SH-SY5Y (cell line): ENCODE data around the gene PPA1.

Experiments
- GATA2 ChIP-seq: IDR thresholded peaks from 2 replicates; pipeline ENCODE4 v1.6.1; 2011; ENCODE audit warnings: mild to moderate bottlenecking, low read depth, low read length
- GATA3 ChIP-seq: IDR thresholded peaks from 2 replicates; pipeline ENCODE4 v1.6.1; 2011; ENCODE audit warnings: low read depth, mild to moderate bottlenecking, low read length, moderate library complexity

The PPA1 gene

DNA sequence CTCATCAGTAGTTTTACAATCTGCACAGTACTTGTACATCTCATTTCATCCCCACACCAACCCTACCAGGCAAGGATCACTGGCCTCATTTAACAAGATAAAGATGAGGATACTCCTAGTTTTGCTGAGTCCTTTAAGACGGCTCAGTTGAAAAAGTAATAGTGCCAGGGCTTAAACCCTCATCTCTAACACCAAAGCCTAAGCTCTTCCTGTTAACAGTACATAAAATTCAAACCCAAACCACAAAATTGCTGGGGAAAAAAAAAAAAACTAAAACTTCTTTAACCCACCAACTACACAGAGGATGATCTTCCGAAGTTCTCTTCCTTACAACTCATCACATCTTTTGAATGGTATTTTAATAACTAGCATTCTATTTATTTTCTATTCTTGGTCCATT, 64.2 kb downstream of the PPA1 start:
- no peak for TF ChIP-seq GATA3
- TF ChIP-seq GATA2: no peak

DNA sequence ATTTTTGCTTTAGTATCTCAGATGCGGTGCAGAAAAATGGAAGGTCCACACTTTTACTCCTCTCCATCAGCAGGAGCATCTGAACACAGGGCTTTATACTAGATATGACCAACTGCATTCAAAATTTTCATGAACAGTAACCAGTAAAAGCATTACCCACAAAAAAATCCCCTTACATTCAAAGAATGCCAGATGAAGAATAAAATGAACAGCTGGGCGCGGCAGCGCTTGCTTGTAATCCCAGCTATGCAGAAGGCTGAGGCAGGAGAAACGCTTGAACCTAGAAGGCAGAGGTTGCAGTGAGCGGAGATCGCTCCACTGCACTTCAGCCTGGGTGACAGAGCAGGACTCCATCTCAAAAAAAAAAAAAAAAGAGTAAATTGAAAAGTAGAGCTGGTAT, 66.0 kb downstream of the PPA1 start:
- TF ChIP-seq GATA3 (no peak), GATA2 (no peak)

DNA sequence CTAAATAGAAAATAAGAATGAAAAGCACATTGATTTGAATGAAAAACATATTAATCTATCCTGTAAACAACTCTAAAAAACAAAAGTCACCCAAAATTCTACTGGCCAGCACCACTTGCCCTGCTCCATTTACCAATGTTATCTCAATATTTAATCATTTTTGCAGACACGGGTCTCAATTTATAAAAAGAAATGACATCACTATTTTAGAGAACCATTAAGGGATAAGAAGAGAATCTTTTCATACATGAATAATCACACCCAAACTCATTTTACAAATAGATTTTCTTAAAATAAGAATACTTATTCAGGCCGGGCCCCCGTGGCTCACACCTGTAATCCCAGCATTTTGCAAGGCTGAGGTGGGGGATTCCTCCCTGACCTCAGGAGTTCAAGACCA, 66.8 kb downstream of the PPA1 start:
- TF ChIP-seq GATA2: no peak

DNA sequence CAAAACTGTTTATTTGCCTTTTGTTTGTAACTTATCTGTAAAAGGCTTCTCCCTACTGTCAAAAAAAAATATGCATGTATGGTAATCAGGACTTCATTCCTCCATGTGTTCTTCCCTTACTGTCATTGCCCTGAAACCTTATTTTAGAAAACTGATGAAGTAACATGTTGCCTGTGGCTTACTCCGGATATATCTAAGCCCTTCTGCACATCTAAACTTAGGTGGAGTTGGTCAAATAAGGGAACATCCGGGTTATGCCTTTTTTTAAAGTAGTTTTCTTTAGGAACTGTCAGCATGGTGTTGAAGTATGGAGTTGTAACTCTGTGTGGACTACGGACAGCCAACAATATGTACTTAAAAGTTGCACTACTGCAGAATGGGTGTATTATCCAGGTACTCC, 69.1 kb downstream of the PPA1 start:
- no peak for TF ChIP-seq GATA3
- no peak for TF ChIP-seq GATA2

DNA sequence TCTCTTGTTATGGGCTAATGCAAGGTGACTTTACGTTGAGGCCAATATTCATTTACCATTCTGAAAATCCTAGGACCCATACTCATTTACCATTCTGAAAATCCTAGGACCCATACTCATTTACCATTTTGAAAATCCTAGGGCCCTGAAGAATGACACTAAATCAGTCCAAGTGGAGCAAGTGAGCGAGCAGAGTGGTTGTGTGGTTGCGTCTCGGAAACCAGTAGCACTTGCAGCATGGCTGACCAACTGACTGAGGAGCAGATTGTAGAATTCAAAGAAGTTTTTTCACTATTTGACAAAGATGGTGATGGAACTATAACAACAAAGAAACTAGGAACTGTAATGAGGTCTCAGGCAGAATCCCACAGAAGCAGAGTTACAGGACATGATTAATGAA, 69.8 kb downstream of the PPA1 start:
- TF ChIP-seq GATA3 (no peak), GATA2 (no peak)

DNA sequence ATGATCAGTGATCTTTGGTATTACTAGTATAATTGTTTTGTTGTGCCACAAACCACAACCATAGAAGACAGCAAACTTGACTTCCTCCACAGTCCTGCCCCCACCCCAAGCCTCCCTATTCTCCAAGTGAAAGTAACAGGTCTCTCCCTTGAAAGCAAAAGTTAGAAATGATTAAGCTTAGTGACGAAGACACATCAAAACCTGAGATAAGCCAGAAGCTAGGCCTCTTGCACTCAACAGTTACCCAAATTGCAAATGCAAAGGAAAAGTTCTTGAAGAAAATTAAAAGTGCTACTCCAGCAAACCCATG, 70.4 kb downstream of the PPA1 start:
- TF ChIP-seq GATA2: no peak
- TF ChIP-seq GATA3: no peak

DNA sequence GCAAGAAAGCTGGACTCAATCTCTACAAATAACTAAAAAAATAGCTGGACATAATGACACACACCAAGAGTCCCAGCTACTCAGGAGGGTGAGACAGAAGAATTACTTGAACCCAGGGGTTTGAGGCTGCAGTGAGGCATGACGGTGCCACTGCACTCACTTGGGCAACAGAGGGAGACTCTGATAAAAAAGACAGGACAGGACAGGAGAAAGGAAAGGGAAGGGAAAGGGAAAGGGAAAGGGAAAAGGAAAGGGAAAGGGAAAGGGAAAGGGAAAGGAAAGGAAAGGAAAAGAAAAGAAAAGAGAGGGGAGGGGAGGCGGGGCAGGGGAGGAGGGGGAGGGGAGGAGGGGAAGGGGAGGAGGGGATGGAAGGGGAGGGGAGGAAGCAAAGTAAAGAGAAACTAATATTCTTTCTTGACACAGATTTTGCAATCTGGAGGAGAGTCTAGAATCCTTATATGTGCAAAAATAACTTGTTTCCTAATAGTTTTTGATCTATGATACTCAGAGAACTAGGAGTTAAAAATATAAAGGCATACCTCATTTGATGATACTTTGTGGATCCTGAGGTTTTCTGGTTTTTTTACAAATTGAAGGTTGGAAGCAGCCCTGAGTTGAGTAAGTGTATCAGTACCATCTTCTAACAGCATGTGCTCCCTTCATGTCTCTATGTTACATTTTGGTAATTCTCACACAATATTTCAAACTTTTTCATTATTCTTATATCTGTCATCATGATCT, 70.9 kb downstream of the PPA1 start:
- TF ChIP-seq GATA3: no peak
- no peak for TF ChIP-seq GATA2

DNA sequence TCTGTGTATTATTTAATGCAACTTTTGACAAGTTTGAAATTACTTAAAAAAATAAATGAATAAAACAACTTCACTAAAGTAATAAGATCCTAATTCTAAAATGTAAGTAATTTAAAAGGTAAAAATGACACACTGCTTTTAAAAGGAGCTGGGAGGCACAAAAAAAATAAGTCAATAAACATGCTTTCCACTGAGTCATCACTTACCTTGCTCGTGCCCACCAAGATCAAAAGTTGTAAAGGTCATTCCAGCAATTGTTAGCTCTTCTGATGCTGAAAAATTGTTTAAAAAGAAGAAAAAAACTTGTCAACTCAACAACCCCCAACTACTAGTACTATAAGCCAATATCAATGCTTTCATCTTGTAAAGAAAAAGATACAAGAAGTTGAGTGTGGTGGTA, 72.4 kb downstream of the PPA1 start:
- no peak for TF ChIP-seq GATA2
- no peak for TF ChIP-seq GATA3

DNA sequence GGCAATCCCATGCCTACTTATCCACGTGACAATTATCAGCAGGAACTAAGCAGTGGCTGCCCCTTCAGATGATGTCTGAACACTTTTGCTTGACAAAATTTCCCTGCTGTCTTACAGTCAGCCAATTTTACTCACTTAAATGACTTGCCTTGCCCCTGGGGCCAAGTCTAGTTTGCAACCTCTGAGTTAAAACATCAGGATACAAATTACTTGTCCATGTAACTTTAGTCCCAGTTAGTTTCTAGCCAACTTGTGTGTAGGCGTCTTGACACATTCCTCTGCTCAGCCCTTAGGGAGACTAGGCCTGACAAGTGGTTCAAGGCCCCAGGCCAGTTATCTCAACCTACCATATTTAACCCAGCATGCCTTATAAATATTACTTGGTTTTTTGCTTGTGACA, 75.1 kb downstream of the PPA1 start:
- no peak for TF ChIP-seq GATA2
- no peak for TF ChIP-seq GATA3

DNA sequence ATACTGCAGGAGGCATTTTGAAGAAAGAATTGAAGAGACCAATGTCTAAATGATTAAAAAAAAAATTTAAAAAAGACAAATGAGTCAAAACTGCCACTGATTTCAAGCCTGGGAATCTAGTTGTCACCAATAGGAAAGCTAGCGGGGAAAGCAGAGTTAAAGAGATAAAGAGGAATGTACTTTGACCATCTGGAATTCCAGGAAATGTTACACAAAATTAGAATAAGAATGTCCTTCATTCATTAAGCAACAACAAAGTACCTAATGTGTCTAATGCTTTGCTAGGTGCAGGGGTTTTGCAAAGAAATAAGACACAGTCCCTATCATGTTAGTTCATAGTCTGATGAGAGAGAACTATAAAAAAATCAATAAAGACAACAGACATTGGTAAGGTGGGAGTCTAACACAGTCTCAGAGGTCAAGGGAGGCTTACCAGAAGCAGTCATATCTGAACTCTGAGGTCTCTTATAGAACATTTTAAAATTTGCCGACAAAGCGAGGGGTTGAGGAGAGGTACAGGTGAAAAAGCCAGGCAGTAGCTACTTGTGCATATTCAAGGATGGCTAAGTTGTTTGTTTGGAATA, 77.9 kb downstream of the PPA1 start:
- TF ChIP-seq GATA3: no peak
